Measurements from ENCODE around the gene GPR89B. TPM values are rescaled to one million over a fixed set of nuclear protein-coding genes. Genes with fewer than 3 reads are reported as not detected.
"Not testable (repeated sequence)": the region's sequence is repeated elsewhere in the genome, so short reads cannot be mapped to it uniquely, and the experiment has no call there.

The GPR89B gene
- total and polyA plus RNA-seq, 2 donors from 2014 or later: 18.1 to 34.2 TPM

- not testable (repeated sequence) for H3K27me3 ChIP-seq (ENCODE audit: control insufficient read depth, insufficient read depth, low read length)
These were observed 104.9 kb downstream of the GPR89B start for GRCh38 chr1:148033147-148033546.

GRCh38 chr1:148037850-148038461 is 109.7 kb downstream of the GPR89B start:
- peak overlapping the region in 1 of 3 donors; percentile 58 for H3K4me3 ChIP-seq (ENCODE audit: low read length in 3 of 3)
- not testable (repeated sequence) for H3K4me1 ChIP-seq (ENCODE audit: control insufficient read depth in 2 of 3, insufficient read depth in 2 of 3, low read depth in 1 of 3, low read length in 3 of 3); H3K27ac ChIP-seq (ENCODE audit: low read depth in 2 of 2, low read length in 2 of 2)

More at GRCh38 chr1:148033147-148033546, 104.9 kb downstream of the GPR89B start:
- H3K9me3 ChIP-seq (ENCODE audit: control insufficient read depth in 2 of 3, insufficient read depth in 1 of 3, low read length in 3 of 3); H3K36me3 ChIP-seq (ENCODE audit: control insufficient read depth in 2 of 3, insufficient read depth in 3 of 3, low read length in 3 of 3); H3K4me3 ChIP-seq (ENCODE audit: low read length in 3 of 3); intact Hi-C loops (cut with DNase I); H3K9ac ChIP-seq (ENCODE audit: low read length in 3 of 3); H3K27ac ChIP-seq (ENCODE audit: low read depth in 2 of 2, low read length in 2 of 2); FAIRE-seq; H3K4me1 ChIP-seq (ENCODE audit: control insufficient read depth in 2 of 3, insufficient read depth in 2 of 3, low read depth in 1 of 3, low read length in 3 of 3); DNase-seq: not testable (repeated sequence)

GRCh38 chr1:148038462-148039333 is 110.5 kb downstream of the GPR89B start:
- FAIRE-seq; H3K36me3 ChIP-seq (ENCODE audit: control insufficient read depth in 2 of 3, insufficient read depth in 3 of 3, low read length in 3 of 3); intact Hi-C loops (cut with DNase I); H3K27ac ChIP-seq (ENCODE audit: low read depth in 2 of 2, low read length in 2 of 2); H3K9me3 ChIP-seq (ENCODE audit: control insufficient read depth in 2 of 3, insufficient read depth in 1 of 3, low read length in 3 of 3); H3K27me3 ChIP-seq (ENCODE audit: control insufficient read depth, insufficient read depth, low read length); H3K4me1 ChIP-seq (ENCODE audit: control insufficient read depth in 2 of 3, insufficient read depth in 2 of 3, low read depth in 1 of 3, low read length in 3 of 3): not testable (repeated sequence)
- peak; percentile 53 to 91 (median 80) for DNase-seq
- peak overlapping the region; percentile 18 to 58 (median 41) for H3K9ac ChIP-seq (ENCODE audit: low read length in 3 of 3)
- H3K4me3 ChIP-seq (ENCODE audit: low read length in 3 of 3): peak overlapping the region; percentile 44 to 58 (median 53)

More at GRCh38 chr1:148037850-148038461, 109.7 kb downstream of the GPR89B start:
- peak overlapping the region in 1 of 3 donors; percentile 58 for H3K9ac ChIP-seq (ENCODE audit: low read length in 3 of 3)
- H3K36me3 ChIP-seq (ENCODE audit: control insufficient read depth in 2 of 3, insufficient read depth in 3 of 3, low read length in 3 of 3); intact Hi-C loops (cut with DNase I); H3K9me3 ChIP-seq (ENCODE audit: control insufficient read depth in 2 of 3, insufficient read depth in 1 of 3, low read length in 3 of 3); DNase-seq; H3K27me3 ChIP-seq (ENCODE audit: control insufficient read depth, insufficient read depth, low read length); FAIRE-seq: not testable (repeated sequence)

Other genes with a start within 250 kb of the GPR89B start
- gene GJA5, start 167.8 kb upstream of the GPR89B start, total RNA-seq: 28.3 TPM
- 36.4 TPM for gene GJA5, start 167.8 kb upstream of the GPR89B start, polyA plus RNA-seq (ENCODE audit: insufficient read depth, low read depth, low replicate concordance)
- gene GJA8, start 25.6 kb upstream of the GPR89B start, total RNA-seq: 2.4 TPM
- gene GJA8, start 25.6 kb upstream of the GPR89B start, polyA plus RNA-seq (ENCODE audit: insufficient read depth, low read depth, low replicate concordance): not detected
- 12.3 TPM for gene NBPF11, start 223.9 kb downstream of the GPR89B start, total RNA-seq
- gene NBPF11, start 223.9 kb downstream of the GPR89B start, polyA plus RNA-seq (ENCODE audit: insufficient read depth, low read depth, low replicate concordance): 5.2 TPM

Data from kidney (tissue), 11 donors.